HUDEP-2 (cell line): ENCODE results near the gene PPP1R14B.
A peak's percentile ranks its signal among the peaks of the same experiment; 100 is the strongest.

Experiments
- DNase-seq, 76 experiments: peaks; one replicate each; lab custom pipeline; 2025; ENCODE audit not compliant: unreplicated experiment in 76 of 76; lab: John Stamatoyannopoulos, UW

PPP1R14B gene

GRCh38 chr11:64246871-64247728, at the start of gene PPP1R14B:
Gene PPP1R14B, minus strand, starts transcription at chr11:64246943. Its CDS starts 270 bp downstream, at chr11:64246673.
- DNase-seq = peak in 71 of 76 experiments; percentile 39 to 91 (median 80)

GRCh38 chr11:64296236-64296635, 49.5 kb upstream of the PPP1R14B start:
- no peak for DNase-seq

DNA sequence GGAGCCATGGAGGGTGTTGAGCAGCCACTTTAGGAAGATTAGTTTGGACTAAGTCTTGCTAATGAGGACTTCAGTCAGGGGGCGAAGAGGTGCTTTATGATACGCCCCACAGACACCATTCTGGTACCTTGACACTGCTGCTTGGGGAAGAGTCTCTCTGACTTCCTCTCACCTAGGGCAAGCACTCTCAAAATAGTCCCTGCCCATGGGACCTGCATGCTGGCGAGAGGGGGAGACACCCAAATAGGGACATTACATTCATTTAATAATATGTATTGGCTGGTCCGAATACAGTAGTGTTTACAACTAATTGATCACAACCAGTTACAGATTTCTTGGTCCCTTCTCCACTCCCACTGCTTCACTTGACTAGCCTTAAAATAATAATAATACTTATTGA, 49.0 kb upstream of the PPP1R14B start:
- no peak for DNase-seq

DNA sequence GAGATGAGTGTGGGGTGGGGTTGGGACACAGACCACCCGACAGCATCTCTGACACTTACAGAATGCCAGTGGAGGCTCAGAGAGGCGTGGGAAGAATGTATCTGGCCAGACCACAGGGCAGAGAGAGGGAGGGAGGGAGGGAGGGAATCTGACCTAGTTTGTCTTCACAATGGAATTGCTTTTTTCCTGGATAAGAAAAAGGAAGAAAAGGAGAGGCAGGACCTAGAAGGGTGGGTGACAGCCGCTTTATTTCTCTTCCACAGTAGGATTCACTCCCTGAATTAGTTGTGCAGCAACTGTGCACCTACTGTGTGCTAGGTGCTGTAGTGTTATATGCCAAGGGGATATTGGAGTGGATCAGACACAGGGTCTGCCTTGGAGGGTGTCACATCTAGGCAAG, 48.0 kb upstream of the PPP1R14B start:
- DNase-seq = no peak

- DNase-seq = no peak
Observed at GRCh38 chr11:64292460-64293254, 45.9 kb upstream of the PPP1R14B start.

DNA sequence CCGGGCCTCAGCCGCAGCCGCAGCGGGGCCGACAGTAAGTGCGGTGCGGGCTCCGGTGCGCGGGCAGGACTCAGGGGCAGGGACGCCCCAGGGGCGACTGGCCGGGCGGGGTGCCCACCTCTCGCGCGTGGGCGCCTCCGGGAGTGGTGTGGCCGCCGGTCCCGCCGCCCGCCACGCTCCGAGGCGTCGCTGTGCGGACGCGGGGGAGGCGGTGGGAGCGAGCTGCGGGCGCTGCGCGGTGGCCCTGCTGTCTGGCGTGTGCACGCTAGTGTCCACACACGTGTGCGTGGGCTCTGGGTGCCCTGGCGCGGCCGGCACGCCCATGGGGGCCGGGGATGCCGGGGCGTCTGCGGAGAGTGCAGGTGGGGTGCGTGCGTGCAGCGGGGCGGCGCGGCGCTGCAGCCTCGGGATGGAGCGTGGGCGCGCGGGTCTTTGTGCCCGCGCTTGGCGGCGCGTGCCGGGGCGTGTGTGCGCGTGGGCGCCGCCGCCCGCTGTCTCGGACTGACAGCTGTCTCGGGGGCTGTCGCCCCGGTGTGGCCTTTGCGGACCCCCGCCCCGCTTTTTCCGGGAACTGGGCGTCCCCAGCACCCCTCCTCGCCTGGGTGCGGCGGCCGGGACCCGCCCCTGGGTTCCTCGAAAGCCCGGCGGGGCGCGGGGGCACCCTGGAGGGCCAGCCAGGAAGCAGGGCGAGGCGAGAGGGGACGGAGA, 45.2 kb upstream of the PPP1R14B start:
- no peak for DNase-seq

DNA sequence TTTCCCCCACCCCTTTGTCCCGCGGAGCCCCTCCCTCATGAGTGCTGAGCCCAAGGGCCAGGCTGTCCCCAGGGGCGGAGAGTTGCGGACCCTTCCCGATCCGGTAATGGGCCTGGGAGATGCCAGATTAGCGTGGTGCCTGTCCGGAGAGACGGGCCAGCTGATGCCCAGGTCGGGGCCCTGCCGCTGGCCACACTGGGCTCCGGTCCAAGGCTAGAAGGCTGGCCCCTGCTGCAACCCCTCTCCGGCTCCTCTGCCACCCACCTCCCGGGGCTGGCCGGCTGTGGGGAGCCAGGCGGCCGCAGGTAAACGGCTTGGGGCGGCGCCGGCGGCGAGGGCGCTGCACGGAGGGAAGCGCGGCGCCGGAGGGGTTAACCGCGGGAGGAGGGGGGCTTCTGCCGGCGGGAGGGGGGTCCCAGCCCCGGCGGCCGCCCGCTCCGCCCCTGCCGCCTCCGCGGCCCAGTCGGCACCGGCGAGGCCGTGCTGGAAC, 44.6 kb upstream of the PPP1R14B start, which contains the start of gene KCNK4:
TSS of gene KCNK4 (plus strand) at position 41 of the 490 bp plus-strand sequence. CDS start 1,717 bp downstream, outside the sequence.
- no peak for DNase-seq

GRCh38 chr11:64290352-64291261, 43.9 kb upstream of the PPP1R14B start:
- DNase-seq = no peak

DNA sequence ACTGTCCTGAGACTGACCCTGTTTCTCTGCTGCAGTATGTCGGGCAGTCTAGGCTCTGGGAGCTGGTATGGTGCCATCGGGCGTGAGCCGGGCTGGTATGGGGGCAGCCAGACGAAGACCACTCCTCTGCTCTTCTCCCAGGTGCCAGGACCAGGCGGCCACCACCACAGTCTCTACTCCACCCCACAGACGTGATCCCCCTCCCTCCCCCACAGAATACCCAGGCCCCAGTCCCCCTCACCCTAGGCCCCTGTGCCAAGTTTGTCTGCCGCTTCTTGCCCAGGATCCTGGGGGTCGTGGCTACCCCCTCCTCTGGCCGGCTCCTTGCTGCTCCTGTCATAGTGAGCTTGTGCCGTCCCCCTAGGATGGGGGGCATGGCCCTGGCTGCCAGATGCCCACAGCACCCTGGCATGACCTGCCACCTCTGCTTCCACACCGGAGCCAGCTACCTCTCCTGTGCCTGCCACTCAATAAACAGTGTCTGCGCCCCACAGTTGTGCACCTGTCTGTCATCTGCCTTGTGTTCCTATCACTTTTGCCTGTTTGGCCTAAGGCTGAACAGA, 42.3 kb upstream of the PPP1R14B start:
- DNase-seq = no peak

- DNase-seq = no peak
Observed at GRCh38 chr11:64288353-64288750, 41.6 kb upstream of the PPP1R14B start.

DNA sequence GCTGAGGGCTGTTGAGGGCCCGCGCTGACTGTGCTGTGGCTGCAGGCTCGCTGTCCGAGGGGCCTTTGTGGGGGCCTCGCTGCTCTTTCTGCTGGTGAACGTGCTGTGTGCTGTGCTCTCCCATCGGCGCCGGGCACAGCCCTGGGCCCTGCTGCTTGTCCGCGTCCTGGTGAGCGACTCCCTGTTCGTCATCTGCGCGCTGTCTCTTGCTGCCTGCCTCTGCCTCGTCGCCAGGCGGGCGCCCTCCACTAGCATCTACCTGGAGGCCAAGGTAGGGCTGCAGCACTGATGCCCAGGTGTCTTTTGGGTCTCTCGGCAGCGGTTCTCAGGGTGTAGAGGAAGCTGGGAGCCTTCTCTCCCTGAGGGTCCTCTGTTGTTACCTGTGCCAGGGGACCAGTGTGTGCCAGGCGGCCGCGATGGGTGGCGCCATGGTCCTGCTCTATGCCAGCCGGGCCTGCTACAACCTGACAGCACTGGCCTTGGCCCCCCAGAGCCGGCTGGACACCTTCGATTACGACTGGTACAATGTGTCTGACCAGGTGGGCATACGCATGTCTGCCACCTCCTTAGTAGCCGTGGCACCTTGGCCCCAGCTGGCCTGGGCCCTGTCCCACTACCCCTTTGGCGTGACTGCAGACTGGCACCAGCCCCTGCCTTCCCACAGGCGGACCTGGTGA, 41.1 kb upstream of the PPP1R14B start:
- DNase-seq = no peak

GRCh38 chr11:64286801-64287159, 40.0 kb upstream of the PPP1R14B start:
- no peak for DNase-seq

- peak in 57 of 76 experiments; percentile 5 to 73 (median 43) for DNase-seq
Observed at GRCh38 chr11:64285885-64286800, 39.4 kb upstream of the PPP1R14B start.

GRCh38 chr11:64284962-64285884, 38.5 kb upstream of the PPP1R14B start, which contains the start of gene GPR137:
Gene GPR137, plus strand, starts transcription at chr11:64285848. Its CDS starts 677 bp downstream, at chr11:64286525.
- peak in 68 of 76 experiments; percentile 26 to 96 (median 75) for DNase-seq

DNA sequence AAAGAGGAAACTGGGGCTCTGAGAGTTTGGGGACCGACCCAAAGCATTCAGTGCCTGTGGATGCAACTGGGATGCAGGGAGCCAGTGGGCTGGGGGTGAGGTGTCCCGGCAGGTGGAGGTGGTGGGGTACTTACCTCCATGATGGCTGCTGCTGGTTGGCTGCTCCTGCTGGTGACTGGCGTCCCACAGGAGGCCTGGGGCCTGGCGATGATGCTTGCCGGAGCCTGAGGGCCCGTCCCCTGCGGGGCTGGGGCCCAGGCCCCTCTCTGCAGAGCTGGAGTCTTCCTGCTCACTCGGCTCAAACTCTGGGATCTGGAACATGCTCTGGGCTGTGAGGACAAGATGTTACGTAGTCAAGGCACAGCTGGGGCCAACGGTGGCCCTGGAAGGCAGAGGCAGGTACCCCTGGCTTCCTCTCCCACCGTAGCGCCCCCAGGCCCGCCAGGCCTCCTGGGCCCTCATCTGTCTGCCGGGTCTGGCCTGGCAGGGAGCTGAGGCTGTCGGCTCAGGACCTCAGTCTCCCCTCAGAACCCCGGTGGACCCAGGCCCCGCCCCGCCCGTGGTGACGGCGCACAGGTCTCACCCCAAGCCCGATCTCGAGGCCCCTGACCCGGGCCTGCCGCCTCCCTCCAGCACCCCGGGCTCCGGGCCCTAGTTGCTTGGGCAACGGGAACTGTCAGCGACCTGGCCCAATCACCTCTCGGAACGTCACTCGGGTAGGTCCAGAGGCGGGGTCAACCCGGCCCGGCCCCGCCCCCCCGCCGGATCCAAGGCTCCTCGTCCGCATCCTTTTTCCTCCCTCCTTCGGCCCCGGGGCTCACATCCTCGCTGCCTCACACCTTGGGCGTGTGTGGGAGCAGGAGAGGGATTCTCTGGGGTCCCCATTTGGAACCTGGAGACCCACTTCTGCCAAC, 37.6 kb upstream of the PPP1R14B start, which contains the start of gene BAD:
TSS of gene BAD (minus strand) at position 618 of the 914 bp plus-strand sequence. CDS start at position 321, 297 bp downstream.
- peak in 73 of 76 experiments; percentile 33 to 95 (median 88) for DNase-seq
